ENCODE measurements around the gene CCDC160. TPM values are rescaled to one million over a fixed set of nuclear protein-coding genes. Genes with fewer than 3 reads are reported as not detected.
"Not testable (repeated sequence)": the region's sequence is repeated elsewhere in the genome, so short reads cannot be mapped to it uniquely, and the experiment has no call there.

The CCDC160 gene
- total RNA-seq, 2 experiments from 2014 or later, result not detected

- Mint-ChIP-seq H3K27me3 (peaks cover 2% of the 10 kb centered on the region), H3K27ac (no peak overlapping the region), H3K4me1 (no peaks in the 10 kb centered on the region), H3K4me3 (no peak overlapping the region), H3K9me3 (no peaks in the 10 kb centered on the region), H3K36me3 (ENCODE audit: low read depth) (no peaks in the 10 kb centered on the region)
- ChIA-PET POLR2A (no interaction called here), CTCF (interaction anchor here (1.4 kb wide), 1 partner anchor 18 kb away, joined by 3 read pairs; no protein-coding TSS in a partner anchor)
- DNase-seq, result no peak
Observed at GRCh38 chrX:134247492-134247891, 10.5 kb downstream of the CCDC160 start.

GRCh38 chrX:134249241-134249640 is 12.3 kb downstream of the CCDC160 start:
- CTCF ChIA-PET, result no interaction called here
- POLR2A ChIA-PET, result no interaction called here

GRCh38 chrX:134251241-134251640 is 14.3 kb downstream of the CCDC160 start:
- CTCF ChIA-PET, result interaction anchor here (0.6 kb wide), 1 partner anchor 798 kb away, joined by 3 read pairs; no protein-coding TSS in a partner anchor
- Mint-ChIP-seq H3K4me1 (peaks cover 1% of the 10 kb centered on the region), H3K36me3 (ENCODE audit: low read depth) (no peaks in the 10 kb centered on the region), H3K27me3 (no peaks in the 10 kb centered on the region), H3K4me3 (no peak overlapping the region), H3K9me3 (no peaks in the 10 kb centered on the region), H3K27ac (no peak overlapping the region)
- no peak for DNase-seq
- POLR2A ChIA-PET, result no interaction called here

More at GRCh38 chrX:134249241-134249640, 12.3 kb downstream of the CCDC160 start:
- no peak for DNase-seq
- Mint-ChIP-seq H3K4me1 (peaks cover 1% of the 10 kb centered on the region), H3K27ac (no peak overlapping the region), H3K27me3 (no peaks in the 10 kb centered on the region), H3K36me3 (ENCODE audit: low read depth) (no peaks in the 10 kb centered on the region), H3K9me3 (no peaks in the 10 kb centered on the region), H3K4me3 (no peak overlapping the region)

- no peak for DNase-seq
- ChIA-PET CTCF (interaction anchor here (0.5 to 1.5 kb wide), 7 partner anchors 10 to 463 kb away, joined by 3 to 5 read pairs (median 3); no protein-coding TSS in a partner anchor), POLR2A (no interaction called here)
- no peak overlapping the region for H3K27ac Mint-ChIP-seq
- no peaks in the 10 kb centered on the region for H3K36me3 Mint-ChIP-seq (ENCODE audit: low read depth)
- no peak overlapping the region for H3K4me3 Mint-ChIP-seq
- H3K27me3 Mint-ChIP-seq, result no peaks in the 10 kb centered on the region
- H3K4me1 Mint-ChIP-seq, result peaks cover 1% of the 10 kb centered on the region
- no peaks in the 10 kb centered on the region for H3K9me3 Mint-ChIP-seq
Observed at GRCh38 chrX:134254511-134254910, 17.5 kb downstream of the CCDC160 start.

GRCh38 chrX:134255555-134255954 is 18.6 kb downstream of the CCDC160 start:
- peaks cover 1% of the 10 kb centered on the region for H3K4me1 Mint-ChIP-seq
- no peaks in the 10 kb centered on the region for H3K9me3 Mint-ChIP-seq
- no peaks in the 10 kb centered on the region for H3K36me3 Mint-ChIP-seq (ENCODE audit: low read depth)
- ChIA-PET CTCF (interaction anchor here (1.5 kb wide), 1 partner anchor 9 kb away, joined by 5 read pairs; no protein-coding TSS in a partner anchor), POLR2A (no interaction called here)
- no peak for DNase-seq
- no peak overlapping the region for H3K27ac Mint-ChIP-seq
- H3K4me3 Mint-ChIP-seq, result no peak overlapping the region
- no peaks in the 10 kb centered on the region for H3K27me3 Mint-ChIP-seq

- POLR2A ChIA-PET, result no interaction called here
- CTCF ChIA-PET, result interaction anchor here (1.2 kb wide), 1 partner anchor 9 kb away, joined by 4 read pairs; no protein-coding TSS in a partner anchor
- no peak for DNase-seq
- H3K4me1 Mint-ChIP-seq, result peaks cover 1% of the 10 kb centered on the region
- no peak overlapping the region for H3K4me3 Mint-ChIP-seq
- no peaks in the 10 kb centered on the region for H3K27me3 Mint-ChIP-seq
- no peak overlapping the region for H3K27ac Mint-ChIP-seq
- H3K9me3 Mint-ChIP-seq, result no peaks in the 10 kb centered on the region
- no peaks in the 10 kb centered on the region for H3K36me3 Mint-ChIP-seq (ENCODE audit: low read depth)
Observed at GRCh38 chrX:134256684-134257083, 19.7 kb downstream of the CCDC160 start.

- no peaks in the 10 kb centered on the region for H3K9me3 Mint-ChIP-seq
- no peak for DNase-seq
- ChIA-PET CTCF (interaction anchor here (0.6 kb wide), 1 partner anchor 127 kb away, joined by 3 read pairs; no protein-coding TSS in a partner anchor), POLR2A (no interaction called here)
- no peaks in the 10 kb centered on the region for H3K36me3 Mint-ChIP-seq (ENCODE audit: low read depth)
- H3K4me3 Mint-ChIP-seq, result no peak overlapping the region
- H3K4me1 Mint-ChIP-seq, result peaks cover 1% of the 10 kb centered on the region
- no peak overlapping the region for H3K27ac Mint-ChIP-seq
- H3K27me3 Mint-ChIP-seq, result no peaks in the 10 kb centered on the region
Observed at GRCh38 chrX:134258202-134258601, 21.2 kb downstream of the CCDC160 start.

GRCh38 chrX:134285934-134286333 is 49.0 kb downstream of the CCDC160 start:
- H3K27ac Mint-ChIP-seq; H3K36me3 Mint-ChIP-seq (ENCODE audit: low read depth); DNase-seq; CTCF ChIA-PET; H3K4me3 Mint-ChIP-seq; POLR2A ChIA-PET; H3K9me3 Mint-ChIP-seq; H3K27me3 Mint-ChIP-seq; H3K4me1 Mint-ChIP-seq: not testable (repeated sequence)

GRCh38 chrX:134287346-134287745 is 50.4 kb downstream of the CCDC160 start:
- peaks cover 2% of the 10 kb centered on the region for H3K27me3 Mint-ChIP-seq
- ChIA-PET CTCF (no interaction called here), POLR2A (no interaction called here)
- no peaks in the 10 kb centered on the region for H3K4me1 Mint-ChIP-seq
- no peaks in the 10 kb centered on the region for H3K9me3 Mint-ChIP-seq
- H3K4me3 Mint-ChIP-seq, result no peak overlapping the region
- H3K36me3 Mint-ChIP-seq (ENCODE audit: low read depth), result no peaks in the 10 kb centered on the region
- no peak for DNase-seq
- H3K27ac Mint-ChIP-seq, result no peak overlapping the region

- ChIA-PET CTCF (no interaction called here), POLR2A (interaction anchor here (0.5 kb wide), 1 partner anchor 75 kb away, joined by 4 read pairs; no protein-coding TSS in a partner anchor)
- no peaks in the 10 kb centered on the region for H3K9me3 Mint-ChIP-seq
- no peaks in the 10 kb centered on the region for H3K4me1 Mint-ChIP-seq
- H3K27me3 Mint-ChIP-seq, result peaks cover 7% of the 10 kb centered on the region
- DNase-seq, result no peak
- H3K4me3 Mint-ChIP-seq, result no peak overlapping the region
- H3K27ac Mint-ChIP-seq, result no peak overlapping the region
- H3K36me3 Mint-ChIP-seq (ENCODE audit: low read depth), result no peaks in the 10 kb centered on the region
Observed at GRCh38 chrX:134294548-134294947, 57.6 kb downstream of the CCDC160 start.

Other genes with a start within 250 kb of the CCDC160 start
- 10 to 100 TPM; 35.1 to 43.0 TPM for gene PHF6, start 136.1 kb downstream of the CCDC160 start, total RNA-seq
- 10 to 100 TPM; 77.4 to 77.8 TPM for gene HPRT1, start 223.0 kb downstream of the CCDC160 start, total RNA-seq